Body of pancreas (tissue), 4 donors: Measurements from ENCODE around the gene ADGRG2. TPM values are rescaled to one million over a fixed set of nuclear protein-coding genes. Genes with fewer than 3 reads are reported as not detected.

Source experiments
- ATAC-seq: fragments of 150-250 bp; one replicate; pipeline ENCODE4 v1.9.1; 2016
- DNase-seq, 4 donors: peaks; one replicate each; pipeline ENCODE4 v3.0.0-alpha.2; 2019
- H3K27ac ChIP-seq, 4 donors: fragments of 200-600 bp; sonication (generic); 1 replicate in 3 of 4; 2 replicates in 1 of 4; pipeline versions ENCODE4 v1.5.1 to v1.6.1; 2016 to 2019; ENCODE audit warnings: mild to moderate bottlenecking in 1 of 4, mixed read lengths in 1 of 4, moderate library complexity in 1 of 4
- H3K27me3 ChIP-seq, 2 donors: fragments of 200-600 bp; sonication (generic); one replicate each; pipeline ENCODE4 v1.6.0; 2016; ENCODE audit warnings: mild to moderate bottlenecking in 1 of 2
- H3K36me3 ChIP-seq, 2 donors: fragments of 200-600 bp; sonication (generic); replicated peaks in 1 of 2; 2 replicates each; pipeline ENCODE4 v1.5.1; 2016; ENCODE audit warnings: low read depth in 2 of 2; ENCODE audit not compliant: insufficient read depth in 1 of 2
- H3K4me1 ChIP-seq: fragments of 200-600 bp; sonication (generic); one replicate; pipeline ENCODE4 v1.6.0; 2016
- H3K4me3 ChIP-seq, 2 donors: fragments of 200-600 bp; sonication (generic); 1 replicate in 1 of 2; 2 replicates in 1 of 2; pipeline ENCODE4 v1.5.1; 2016 to 2019
- H3K9me3 ChIP-seq, 3 donors: fragments of 200-600 bp; sonication (generic); 1 replicate in 2 of 3; 2 replicates in 1 of 3; pipeline ENCODE4 v1.5.1; 2016
- POLR2A ChIP-seq, 3 donors: fragments of 450-650 bp; IDR thresholded peaks; one replicate each; pipeline ENCODE4 v1.6.1; 2016; ENCODE audit warnings: antibody characterized with exemption in 3 of 3, mild to moderate bottlenecking in 2 of 3
- WGBS, 2 donors: methylation state at CpG; one replicate each; pipeline ENCODE4 v1.1.5; 2017; 5-methylcytosine and 5-hydroxymethylcytosine counted together
- intact Hi-C: fragments of 100-400 bp; cut with DNase I; formaldehyde crosslinking; loops from one replicate; pipeline ENCODE4 v1.15.1; 2023
- total RNA-seq, 2 donors: library from RNA; depleted of rRNA; stranded (reverse); fragments of >200 nt; gene quantifications; one replicate each; pipeline ENCODE4 v1.1.0, GENCODE V29; 2016
- TF ChIP-seq, protein P1 (sequence below), 7 experiments: fragments of 450-650 bp in 4 of 7; fragments of 200-600 bp in 3 of 7; sonication (generic) in 3 of 7; IDR thresholded peaks; one replicate each; pipeline ENCODE4 v1.5.1; 2016 to 2019; ENCODE audit warnings: antibody characterized with exemption in 7 of 7

ADGRG2 gene
- total RNA-seq, 2 donors from 2014 or later = 0.66 to 1.0 TPM

DNA sequence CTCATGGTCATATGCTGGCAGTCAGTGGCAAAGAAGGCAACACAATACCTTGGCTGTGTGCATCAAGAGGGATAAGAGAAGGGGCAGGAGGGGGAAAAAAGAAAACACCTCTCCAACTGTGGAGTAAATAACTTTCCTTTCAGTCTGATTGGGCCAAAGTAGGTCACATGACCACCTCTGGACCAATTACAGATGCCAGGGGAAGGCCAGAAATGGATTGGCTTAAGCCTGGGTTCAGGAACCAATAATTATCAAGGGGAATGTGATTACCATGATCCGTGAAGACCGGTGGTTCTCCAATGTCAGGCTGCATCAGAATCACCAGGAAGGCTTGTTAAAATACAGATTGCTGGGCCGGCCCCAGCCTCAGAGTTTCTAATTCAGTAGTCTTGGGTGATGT is 7.4 kb upstream of the ADGRG2 start:
- Histone ChIP-seq H3K27ac (no peak overlapping the region), H3K4me3 (no peak overlapping the region), H3K4me1 (no peaks in the 10 kb centered on the region), H3K36me3 (no peaks in the 10 kb centered on the region), H3K9me3 (no peaks in the 10 kb centered on the region), H3K27me3 (no peaks in the 10 kb centered on the region)
- WGBS, 2 donors = 82 to 91% methylated on average over 3 of the region's 3 CpGs
- no peak for ATAC-seq
- DNase-seq = no peak
- intact Hi-C loops = no loop called here
- TF ChIP-seq, protein P1, sequence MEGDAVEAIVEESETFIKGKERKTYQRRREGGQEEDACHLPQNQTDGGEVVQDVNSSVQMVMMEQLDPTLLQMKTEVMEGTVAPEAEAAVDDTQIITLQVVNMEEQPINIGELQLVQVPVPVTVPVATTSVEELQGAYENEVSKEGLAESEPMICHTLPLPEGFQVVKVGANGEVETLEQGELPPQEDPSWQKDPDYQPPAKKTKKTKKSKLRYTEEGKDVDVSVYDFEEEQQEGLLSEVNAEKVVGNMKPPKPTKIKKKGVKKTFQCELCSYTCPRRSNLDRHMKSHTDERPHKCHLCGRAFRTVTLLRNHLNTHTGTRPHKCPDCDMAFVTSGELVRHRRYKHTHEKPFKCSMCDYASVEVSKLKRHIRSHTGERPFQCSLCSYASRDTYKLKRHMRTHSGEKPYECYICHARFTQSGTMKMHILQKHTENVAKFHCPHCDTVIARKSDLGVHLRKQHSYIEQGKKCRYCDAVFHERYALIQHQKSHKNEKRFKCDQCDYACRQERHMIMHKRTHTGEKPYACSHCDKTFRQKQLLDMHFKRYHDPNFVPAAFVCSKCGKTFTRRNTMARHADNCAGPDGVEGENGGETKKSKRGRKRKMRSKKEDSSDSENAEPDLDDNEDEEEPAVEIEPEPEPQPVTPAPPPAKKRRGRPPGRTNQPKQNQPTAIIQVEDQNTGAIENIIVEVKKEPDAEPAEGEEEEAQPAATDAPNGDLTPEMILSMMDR (IDR thresholded peaks at IDR 0.05) = no peak
- TF ChIP-seq POLR2A (IDR thresholded peaks at IDR 0.05) = no peak

GRCh38 chrX:19127649-19128168 is 5.4 kb upstream of the ADGRG2 start:
- intact Hi-C loops = no loop called here
- Histone ChIP-seq H3K27me3 (no peaks in the 10 kb centered on the region), H3K36me3 (no peaks in the 10 kb centered on the region), H3K4me1 (peaks cover 5% of the 10 kb centered on the region), H3K27ac (no peak overlapping the region), H3K4me3 (no peak overlapping the region), H3K9me3 (no peaks in the 10 kb centered on the region)
- no peak for ATAC-seq
- DNase-seq = no peak
- no peak for TF ChIP-seq POLR2A (IDR thresholded peaks at IDR 0.05)
- TF ChIP-seq, protein P1 (IDR thresholded peaks at IDR 0.05) = no peak
- 18 to 23% methylated on average over 5 of the region's 5 CpGs for WGBS, 2 donors

DNA sequence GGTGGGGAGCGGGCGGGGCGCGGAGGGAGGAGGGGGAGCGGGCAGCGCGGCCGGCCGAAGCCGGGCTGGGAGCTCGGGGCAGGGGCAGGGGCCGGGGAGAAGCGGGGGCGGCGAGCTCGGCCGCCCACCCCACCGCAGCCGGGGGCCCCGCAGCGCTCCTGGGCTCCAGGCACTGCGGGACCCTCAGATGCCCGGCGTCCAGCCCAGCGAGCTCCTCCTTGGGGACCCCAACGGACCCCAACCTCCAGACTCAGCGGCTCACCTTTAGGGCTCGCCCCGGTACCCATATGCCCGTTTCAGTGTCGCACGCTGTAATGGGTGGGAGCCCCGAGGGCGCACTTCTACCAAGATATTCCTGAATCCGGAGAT is 357 bp upstream of the ADGRG2 start:
- Histone ChIP-seq H3K36me3 (no peaks in the 10 kb centered on the region), H3K4me1 (peaks cover 6% of the 10 kb centered on the region), H3K4me3 (no peak overlapping the region), H3K27ac (no peak overlapping the region), H3K27me3 (no peaks in the 10 kb centered on the region), H3K9me3 (no peaks in the 10 kb centered on the region)
- intact Hi-C loops = no loop called here
- TF ChIP-seq POLR2A (IDR thresholded peaks at IDR 0.05) = no peak
- TF ChIP-seq, protein P1 (IDR thresholded peaks at IDR 0.05) = no peak
- DNase-seq = no peak
- ATAC-seq = no peak
- WGBS, 2 donors = 2% methylated on average over 8 of the region's 35 CpGs; no CpG with 5 or more reads in 1 of the 2 donors

- 6 to 28% methylated on average over 3 to 18 of the region's 18 CpGs for WGBS, 2 donors
- H3K4me1 ChIP-seq = peaks cover 6% of the 10 kb centered on the region
- TF ChIP-seq, protein P1 (IDR thresholded peaks at IDR 0.05) = no peak
- no peak for TF ChIP-seq POLR2A (IDR thresholded peaks at IDR 0.05)
- intact Hi-C loops = no loop called here
- no peaks in the 10 kb centered on the region for H3K9me3 ChIP-seq
- ATAC-seq = no peak
- DNase-seq = no peak
- H3K27me3 ChIP-seq = no peaks in the 10 kb centered on the region
- no peak overlapping the region for H3K27ac ChIP-seq
- no peak overlapping the region for H3K4me3 ChIP-seq
- H3K36me3 ChIP-seq = no peaks in the 10 kb centered on the region
Observed at GRCh38 chrX:19121466-19121865, 802 bp downstream of the ADGRG2 start.

DNA sequence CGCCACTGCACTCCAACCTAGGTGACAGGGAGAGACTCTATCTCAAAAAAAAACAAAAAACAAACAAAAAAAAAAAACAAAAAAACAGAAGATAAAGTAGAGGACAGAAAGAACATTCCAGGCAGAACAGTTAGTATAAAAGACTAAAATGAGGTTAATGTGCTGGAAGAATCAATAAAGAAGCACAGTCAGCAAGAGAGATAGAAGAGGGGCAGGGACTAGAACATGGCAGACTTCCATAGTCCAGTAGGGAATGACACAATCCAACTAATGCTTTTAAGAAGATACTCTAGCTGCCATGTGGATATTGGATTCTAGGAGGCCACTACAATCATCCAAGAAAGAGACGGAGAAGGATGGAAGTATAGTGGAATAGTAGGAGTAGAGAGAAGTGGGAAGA is 11.6 kb downstream of the ADGRG2 start:
- no peak for TF ChIP-seq POLR2A (IDR thresholded peaks at IDR 0.05)
- Histone ChIP-seq H3K4me3 (no peak overlapping the region), H3K27me3 (no peaks in the 10 kb centered on the region), H3K36me3 (no peaks in the 10 kb centered on the region), H3K27ac (no peak overlapping the region), H3K4me1 (no peaks in the 10 kb centered on the region), H3K9me3 (no peaks in the 10 kb centered on the region)
- intact Hi-C loops = no loop called here
- ATAC-seq (no peak), DNase-seq (no peak)
- WGBS, 2 donors = 77% methylated on average over 2 of the region's 2 CpGs; no CpG with 5 or more reads in 1 of the 2 donors
